Caco-2 (cell line): Measurements from ENCODE around the gene UMAD1. TPM values are rescaled to one million over a fixed set of nuclear protein-coding genes. Genes with fewer than 3 reads are reported as not detected.
"Not testable (repeated sequence)": the region's sequence is repeated elsewhere in the genome, so short reads cannot be mapped to it uniquely, and the experiment has no call there.

ENCODE experiments used
- BruUV-seq: library from RNA; stranded (reverse); fragments of 400-500 nt; replicated peaks from 2 replicates; lab custom pipeline; 2021; lab: Mats Ljungman, UMichigan
- CTCF ChIA-PET: fragments of 300-600 bp; sonication (Branson Sonifier 250); formaldehyde crosslinking; loops from one replicate; lab custom pipeline; 2022; ENCODE audit warnings: antibody characterized with exemption; lab: Charles Lee
- POLR2A ChIA-PET: fragments of 300-600 bp; sonication (Branson Sonifier 250); formaldehyde crosslinking; loops from one replicate; lab custom pipeline; 2022; ENCODE audit warnings: antibody characterized with exemption; lab: Charles Lee
- DNase-seq, 2 experiments: peaks; one replicate each; pipeline versions ENCODE4 v3.0.0 to v3.0.0-alpha.2; 2020 to 2022
- H3K27me3 ChIP-seq: replicated peaks from 2 replicates; pipeline ENCODE4 v1.6.0; 2011; ENCODE audit warnings: low read length; ENCODE audit not compliant: control insufficient read depth, insufficient read depth
- H3K36me3 ChIP-seq: 2 replicates; pipeline ENCODE4 v1.5.1; 2011; ENCODE audit warnings: low read length; ENCODE audit not compliant: control insufficient read depth, insufficient read depth
- H3K4me1 ChIP-seq: fragments of 250-450 bp; sonication (Bioruptor Pico); 2 replicates; pipeline ENCODE4 v1.5.1; 2020; ENCODE audit warnings: mild to moderate bottlenecking
- H3K4me3 ChIP-seq: 2 replicates; pipeline ENCODE4 v1.5.1; 2011; ENCODE audit warnings: low read depth, mild to moderate bottlenecking, control low read depth, low read length
- H3K9me3 ChIP-seq: fragments of 250-450 bp; sonication (Bioruptor Pico); 2 replicates; pipeline ENCODE4 v1.5.1; 2020; ENCODE audit warnings: mild to moderate bottlenecking, moderate library complexity
- H3K27ac Mint-ChIP-seq: one replicate; pipeline ENCODE4 v1.8.0; 2022; ENCODE audit warnings: mixed read lengths; ENCODE audit not compliant: unreplicated experiment
- H3K27me3 Mint-ChIP-seq: one replicate; pipeline ENCODE4 v1.8.0; 2022; ENCODE audit warnings: mixed read lengths; ENCODE audit not compliant: insufficient read depth, unreplicated experiment
- H3K36me3 Mint-ChIP-seq: one replicate; pipeline ENCODE4 v1.8.0; 2022; ENCODE audit warnings: mild to moderate bottlenecking, mixed read lengths; ENCODE audit not compliant: insufficient read depth, unreplicated experiment
- H3K4me1 Mint-ChIP-seq: one replicate; pipeline ENCODE4 v1.8.0; 2022; ENCODE audit warnings: low read depth, mixed read lengths; ENCODE audit not compliant: unreplicated experiment
- H3K4me3 Mint-ChIP-seq: one replicate; pipeline ENCODE4 v1.8.0; 2022; ENCODE audit warnings: mild to moderate bottlenecking, moderate library complexity, mixed read lengths; ENCODE audit not compliant: unreplicated experiment
- H3K9me3 Mint-ChIP-seq: one replicate; pipeline ENCODE4 v1.8.0; 2022; ENCODE audit warnings: mixed read lengths; ENCODE audit not compliant: unreplicated experiment
- CTCF ChIP-seq, 2 experiments: fragments of 200-600 bp in 1 of 2; IDR thresholded peaks; 1 replicate in 1 of 2; 2 replicates in 1 of 2; pipeline versions ENCODE4 v1.5.1 to v1.8.0; 2011 to 2022; ENCODE audit warnings: antibody characterized with exemption in 1 of 2, control low read depth in 1 of 2, inconsistent platforms in 1 of 2, low read depth in 1 of 2, low read length in 1 of 2, mild to moderate bottlenecking in 1 of 2, moderate library complexity in 1 of 2; ENCODE audit not compliant: insufficient read depth in 1 of 2, severe bottlenecking in 1 of 2, unreplicated experiment in 1 of 2
- intact Hi-C: fragments of 100-400 bp; cut with micrococcal nuclease; formaldehyde crosslinking; loops from one replicate; pipeline ENCODE4 v1.10.0; 2022; ENCODE audit not compliant: unreplicated experiment
- total RNA-seq: library from RNA; stranded (reverse); gene quantifications from 2 replicates; pipeline ENCODE4 v1.2.3, GENCODE V29; 2022

Gene UMAD1
- total RNA-seq, 1 experiment from 2014 or later, result 20.0 TPM

GRCh38 chr7:7802531-7802930 is 162.0 kb downstream of the UMAD1 start:
- H3K36me3 Mint-ChIP-seq, result peaks cover 7% of the 10 kb centered on the region
- intact Hi-C loops, result loop anchor here (10.0 kb wide), 1 partner anchor 232 kb away; no protein-coding TSS in a partner anchor
- Histone ChIP-seq H3K9me3 (no peaks in the 10 kb centered on the region), H3K4me3 (no peak overlapping the region), H3K27me3 (no peaks in the 10 kb centered on the region), H3K36me3 (no peaks in the 10 kb centered on the region), H3K4me1 (peaks cover 30% of the 10 kb centered on the region)
- no peaks in the 10 kb centered on the region for H3K9me3 Mint-ChIP-seq
- H3K27me3 Mint-ChIP-seq, result no peaks in the 10 kb centered on the region
- DNase-seq, result no peak
- H3K4me1 Mint-ChIP-seq, result peaks cover 6% of the 10 kb centered on the region
- no peak for TF ChIP-seq CTCF (IDR thresholded peaks at IDR 0.05; ENCODE audit: insufficient read depth in 1 of 2, low read depth in 1 of 2, low read length in 1 of 2, severe bottlenecking in 1 of 2, unreplicated experiment in 1 of 2)
- no TSS peak for BruUV-seq
- POLR2A ChIA-PET, result no interaction called here
- H3K4me3 Mint-ChIP-seq, result no peak overlapping the region
- CTCF ChIA-PET, result no interaction called here
- H3K27ac Mint-ChIP-seq, result no peak overlapping the region

GRCh38 chr7:7803715-7804178 is 163.2 kb downstream of the UMAD1 start:
- ChIA-PET POLR2A (no interaction called here), CTCF (no interaction called here)
- H3K36me3 Mint-ChIP-seq, result no peaks in the 10 kb centered on the region
- peaks cover 6% of the 10 kb centered on the region for H3K4me1 Mint-ChIP-seq
- H3K9me3 Mint-ChIP-seq, result no peaks in the 10 kb centered on the region
- no peak overlapping the region for H3K4me3 Mint-ChIP-seq
- no peak for DNase-seq
- no peak for TF ChIP-seq CTCF (IDR thresholded peaks at IDR 0.05; ENCODE audit: insufficient read depth in 1 of 2, low read depth in 1 of 2, low read length in 1 of 2, severe bottlenecking in 1 of 2, unreplicated experiment in 1 of 2)
- Histone ChIP-seq H3K27me3 (no peaks in the 10 kb centered on the region), H3K4me1 (peaks cover 33% of the 10 kb centered on the region), H3K4me3 (no peak overlapping the region), H3K36me3 (no peaks in the 10 kb centered on the region), H3K9me3 (no peaks in the 10 kb centered on the region)
- intact Hi-C loops, result loop anchor here (10.0 kb wide), 1 partner anchor 231 kb away; no protein-coding TSS in a partner anchor
- H3K27ac Mint-ChIP-seq, result no peak overlapping the region
- H3K27me3 Mint-ChIP-seq, result no peaks in the 10 kb centered on the region
- no TSS peak for BruUV-seq

- H3K27me3 Mint-ChIP-seq, H3K27me3 ChIP-seq, DNase-seq, H3K27ac Mint-ChIP-seq, H3K9me3 Mint-ChIP-seq, BruUV-seq, H3K4me3 ChIP-seq, H3K4me3 Mint-ChIP-seq, H3K36me3 Mint-ChIP-seq, CTCF ChIA-PET, POLR2A ChIA-PET, H3K36me3 ChIP-seq, H3K4me1 Mint-ChIP-seq, H3K9me3 ChIP-seq: not testable (repeated sequence)
- intact Hi-C loops, result loop anchor here (10.0 kb wide), 1 partner anchor 230 kb away; no protein-coding TSS in a partner anchor
- H3K4me1 ChIP-seq, result peaks cover 22% of the 10 kb centered on the region
These were observed 164.3 kb downstream of the UMAD1 start for GRCh38 chr7:7804822-7805221.
